Heart left ventricle (tissue), 16 donors: ENCODE data around the gene TXNRD2. TPM values are rescaled to one million over a fixed set of nuclear protein-coding genes. Genes with fewer than 3 reads are reported as not detected.

Experiments
- ATAC-seq, 4 donors: fragments of 200-7000 bp; cut with Tn5 transposase; one replicate each; pipeline ENCODE4 v1.9.1; 2020 to 2022; ENCODE audit warnings: moderate library complexity in 4 of 4, mild to moderate bottlenecking in 3 of 4, moderate number of reproducible peaks in 1 of 4
- DNase-seq, 5 donors: peaks; one replicate each; pipeline ENCODE4 v3.0.0-alpha.2; 2020
- H3K27ac ChIP-seq, 12 donors: fragments of 200-600 bp; sonication (generic) in 4 of 12; one replicate each; pipeline versions ENCODE4 v1.5.0 to v1.8.0; 2016 to 2022; ENCODE audit warnings: mild to moderate bottlenecking in 2 of 12
- H3K27me3 ChIP-seq, 9 donors: fragments of 200-600 bp; sonication (generic) in 2 of 9; one replicate each; pipeline versions ENCODE4 v1.5.1 to v1.8.0; 2016 to 2022; ENCODE audit warnings: mild to moderate bottlenecking in 3 of 9
- H3K36me3 ChIP-seq, 9 donors: fragments of 200-600 bp; sonication (generic) in 2 of 9; one replicate each; pipeline versions ENCODE4 v1.5.0 to v1.8.0; 2018 to 2022; ENCODE audit warnings: mild to moderate bottlenecking in 2 of 9
- H3K4me1 ChIP-seq, 12 donors: fragments of 200-600 bp; sonication (generic) in 4 of 12; one replicate each; pipeline versions ENCODE4 v1.5.0 to v1.8.0; 2016 to 2022; ENCODE audit warnings: mild to moderate bottlenecking in 3 of 12
- H3K4me3 ChIP-seq, 12 donors: fragments of 200-600 bp; sonication (generic) in 4 of 12; one replicate each; pipeline versions ENCODE4 v1.5.0 to v1.8.0; 2017 to 2022; ENCODE audit warnings: mild to moderate bottlenecking in 9 of 12, moderate library complexity in 4 of 12
- H3K9me3 ChIP-seq, 12 donors: fragments of 200-600 bp; sonication (generic) in 4 of 12; one replicate each; pipeline versions ENCODE4 v1.5.0 to v1.8.0; 2016 to 2022; ENCODE audit warnings: mild to moderate bottlenecking in 1 of 12
- CTCF ChIP-seq, 12 donors: fragments of 200-600 bp; sonication (generic) in 4 of 12; IDR thresholded peaks; one replicate each; pipeline versions ENCODE4 v1.5.0 to v1.8.0; 2018 to 2022; ENCODE audit warnings: antibody characterized with exemption in 12 of 12, mild to moderate bottlenecking in 5 of 12
- POLR2A ChIP-seq, 2 donors: fragments of 450-650 bp; IDR thresholded peaks; one replicate each; pipeline ENCODE4 v1.6.1; 2017; ENCODE audit warnings: antibody characterized with exemption in 2 of 2, mild to moderate bottlenecking in 2 of 2, moderate library complexity in 2 of 2
- WGBS, 4 donors: extraction: QIAGEN DNeasy Blood & Tissue Kit in 2 of 4; methylation state at CpG; one replicate each; pipeline versions ENCODE4 v1.1.5 to v1.1.7; 2013 to 2018; 5-methylcytosine and 5-hydroxymethylcytosine counted together
- intact Hi-C, 10 donors: fragments of 100-400 bp; cut with DNase I; formaldehyde crosslinking; loops; one replicate each; pipeline versions ENCODE4 v1.11.1 to v1.14.2; 2022
- polyA plus RNA-seq, 2 donors: library from polyadenylated mRNA; stranded (reverse); fragments of 200-250 nt; gene quantifications; one replicate each; pipeline ENCODE4 v1.2.3, GENCODE V29; 2013
- total RNA-seq, 9 donors: library from RNA; depleted of rRNA in 2 of 9; stranded (reverse); fragments of >200 nt in 2 of 9; fragmentation: NEBNext Ultra II Directional in 3 of 9; extraction: Animal tissue kit (Norgen Biotek cat#: 25700) in 3 of 9; gene quantifications; one replicate each; pipeline versions ENCODE4 v1.1.0 to v1.2.4, GENCODE V29; 2016 to 2023
- donor health status: ischemic (EF 13 %, LVEDD 7.1; RV severe dilation, severe dysfunction).
- donor health status: healthy with polysubstance abuse.
- donor health status: DM: no; HTN: yes; CAD: no.
- donor health status: DM: no; HTN: no; CAD: no.
- donor health status: ischemic (EF 25% LVEDD 6.9; RV normal size, moderate dysfunction).
- donor health status: ischemic (EF 25% LVEDD 5.7; RV mildly dilated, moderate dysfunction).
- donor health status: healthy.
- donor health status: DM: yes; HTN: yes; CAD: no.
- donor health status: ischemic (EF 35%, LVEDD 5.7; RV mildly dilated, moderate dysfunction).
- donor health status: nonischemic (EF 11% LVEDD 7.7; RV severe dilation, severe dysfunction).
- donor health status: DM: yes; HTN: yes; CAD: no.
- donor health status: PGD.
- donor health status: ischemic (EF 29% LVEDD 5.4; RV normal size, mild dysfunction).
- donor health status: nonischemic (EF 23%, LVEDD 6.1; RV moderate dilation, normal function).

The TXNRD2 gene
- total and polyA plus RNA-seq, 11 donors: 23.4 to 60.2 (median 33.5) TPM

- 86 to 94% (median 92%) methylated on average over 11 of the region's 11 CpGs for WGBS, 4 donors
- intact Hi-C loops: no loop called here
- H3K4me3 ChIP-seq: no peak overlapping the region
- no peaks in the 10 kb centered on the region for H3K9me3 ChIP-seq
- H3K36me3 ChIP-seq: peaks cover 0 to 50% (median 23%) of the 10 kb centered on the region in 9 donors
- ATAC-seq: no peak
- H3K4me1 ChIP-seq: no peaks in the 10 kb centered on the region
- DNase-seq: no peak
- no peak for TF ChIP-seq POLR2A (IDR thresholded peaks at IDR 0.05)
- TF ChIP-seq CTCF (IDR thresholded peaks at IDR 0.05): no peak
- H3K27me3 ChIP-seq: no peaks in the 10 kb centered on the region
- no peak overlapping the region for H3K27ac ChIP-seq
Measured at GRCh38 chr22:19901577-19902244, 39.9 kb downstream of the TXNRD2 start.

DNA sequence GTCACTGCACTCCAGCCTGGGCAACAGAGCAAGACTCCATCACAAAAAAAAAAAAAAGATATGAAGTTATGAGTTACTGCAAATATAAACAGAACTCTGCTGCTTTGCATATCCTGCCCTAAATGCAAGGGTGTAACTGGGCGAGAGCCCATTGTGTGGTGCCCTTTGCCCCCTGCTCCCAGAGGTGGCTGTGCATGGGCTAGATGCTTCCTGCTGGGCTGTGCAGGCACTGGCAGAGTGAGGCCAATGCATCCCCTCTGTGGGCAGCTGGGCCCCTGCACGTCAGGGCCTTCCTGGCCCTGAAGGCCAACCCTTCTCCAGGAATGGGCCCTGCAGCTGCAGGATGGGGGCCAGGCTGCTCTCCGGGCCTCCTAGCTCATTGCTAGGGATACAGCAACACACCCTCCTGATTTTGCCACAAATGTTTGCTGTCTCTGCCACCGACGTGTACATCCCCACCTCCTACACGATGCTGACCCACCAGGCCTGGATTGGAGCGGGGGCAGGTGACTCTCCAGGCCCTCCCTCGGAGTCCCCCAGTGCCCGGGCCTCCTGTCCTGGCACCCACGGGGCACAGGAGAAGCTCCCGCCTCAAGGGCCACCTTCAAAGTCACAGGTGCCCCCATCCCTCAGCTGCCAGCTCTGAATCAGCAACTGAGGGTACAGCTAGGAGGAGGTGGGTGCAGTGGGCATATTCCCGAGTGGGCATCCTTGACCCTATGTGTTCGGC lies 40.7 kb downstream of the TXNRD2 start:
- intact Hi-C loops: no loop called here
- TF ChIP-seq CTCF (IDR thresholded peaks at IDR 0.05): no peak
- Histone ChIP-seq H3K27me3 (no peaks in the 10 kb centered on the region), H3K4me1 (no peaks in the 10 kb centered on the region), H3K4me3 (no peak overlapping the region), H3K27ac (no peak overlapping the region), H3K36me3 (peaks cover 0 to 42% (median 23%) of the 10 kb centered on the region in 9 donors), H3K9me3 (no peaks in the 10 kb centered on the region)
- ATAC-seq: no peak
- WGBS, 4 donors: 89 to 96% (median 91%) methylated on average over 11 to 13 of the region's 13 CpGs
- peak in 1 of 5 donors; percentile 50 for DNase-seq

GRCh38 chr22:19898831-19899567 lies 42.6 kb downstream of the TXNRD2 start:
- Histone ChIP-seq H3K9me3 (no peaks in the 10 kb centered on the region), H3K4me1 (no peaks in the 10 kb centered on the region), H3K4me3 (no peak overlapping the region), H3K36me3 (peaks cover 0 to 57% (median 27%) of the 10 kb centered on the region in 9 donors), H3K27ac (no peak overlapping the region), H3K27me3 (no peaks in the 10 kb centered on the region)
- ATAC-seq (no peak), DNase-seq (peak in 1 of 5 donors; percentile 40)
- intact Hi-C loops: no loop called here
- no peak for TF ChIP-seq POLR2A (IDR thresholded peaks at IDR 0.05)
- no peak for TF ChIP-seq CTCF (IDR thresholded peaks at IDR 0.05)
- 88 to 91% (median 90%) methylated on average over 13 to 16 of the region's 16 CpGs for WGBS, 4 donors

DNA sequence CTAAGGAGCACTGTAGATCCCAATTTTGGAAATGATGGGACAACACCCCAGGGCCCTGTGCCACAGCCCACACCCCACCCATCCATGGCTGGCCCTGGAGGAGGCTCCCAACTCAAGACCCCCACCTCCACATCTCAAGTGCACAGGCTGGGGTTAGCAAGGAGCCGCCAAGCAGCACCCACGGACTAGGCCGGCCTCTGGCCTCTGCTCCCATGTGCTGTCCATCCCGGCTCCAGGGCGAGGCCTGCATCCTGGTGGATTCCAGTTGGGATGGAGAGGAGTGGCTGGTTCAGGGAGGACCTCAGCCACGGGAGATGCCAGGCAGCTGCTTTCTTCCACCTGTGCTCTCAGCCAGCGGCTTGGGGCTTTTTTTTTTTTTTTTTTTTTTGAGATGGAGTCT lies 43.5 kb downstream of the TXNRD2 start:
- Histone ChIP-seq H3K4me1 (peaks cover 0 to 1% (median 0%) of the 10 kb centered on the region in 12 donors), H3K27ac (no peak overlapping the region), H3K4me3 (no peak overlapping the region), H3K36me3 (peaks cover 0 to 64% (median 32%) of the 10 kb centered on the region in 9 donors), H3K27me3 (no peaks in the 10 kb centered on the region), H3K9me3 (no peaks in the 10 kb centered on the region)
- 86 to 95% (median 93%) methylated on average over 7 of the region's 7 CpGs for whole genome bisulfite sequencing, 4 donors
- ATAC-seq: no peak
- peak in 1 of 5 donors; percentile 52 for DNase-seq
- TF ChIP-seq POLR2A (IDR thresholded peaks at IDR 0.05) (no peak), CTCF (IDR thresholded peaks at IDR 0.05) (no peak)
- intact Hi-C loops: no loop called here
